HCT116 (cell line): ENCODE data around the gene LAMC2. TPM values are rescaled to one million over a fixed set of nuclear protein-coding genes. Genes with fewer than 3 reads are reported as not detected.
A peak's percentile ranks its signal among the peaks of the same experiment; 100 is the strongest.

Source experiments
- ATAC-seq: fragments of 200-7000 bp; cut with Tn5 transposase; 2 replicates; pipeline ENCODE4 v1.9.1; 2020; ENCODE audit warnings: mild to moderate bottlenecking, moderate library complexity
- BruUV-seq: library from RNA; stranded (reverse); fragments of 400-500 nt; replicated peaks from 2 replicates; lab custom pipeline; 2021; lab: Mats Ljungman, UMichigan
- CTCF ChIA-PET: fragments of 300-600 bp; sonication (Branson Sonifier 250); formaldehyde crosslinking; loops from one replicate; lab custom pipeline; 2021; ENCODE audit warnings: antibody characterized with exemption; lab: Charles Lee
- POLR2A ChIA-PET: fragments of 300-600, 350-600 bp; sonication (Branson Sonifier 250); formaldehyde crosslinking; loops from one replicate; lab custom pipeline; 2021; ENCODE audit warnings: antibody characterized with exemption; lab: Charles Lee
- RAD21 ChIA-PET, 2 experiments: fragments of 300-600 bp; sonication (Branson Sonifier 250); formaldehyde crosslinking; loops; one replicate each; lab custom pipeline; 2023; ENCODE audit warnings: low total read pairs in 2 of 2; ENCODE audit not compliant: uncharacterized antibody in 2 of 2, unreplicated experiment in 2 of 2, low non-redundant PET in 1 of 2; lab: Charles Lee
- DNase-seq: peaks from one replicate; pipeline ENCODE4 v3.0.0-alpha.2; 2010; ENCODE audit warnings: low read depth, low spot score
- H2AFZ ChIP-seq: fragments of 200-600 bp; shearing (Covaris generic), sonication (generic); 2 replicates; pipeline ENCODE4 v1.6.1; 2017; ENCODE audit warnings: low read depth, mixed run types, mixed read lengths, antibody characterized with exemption, low read length; ENCODE audit not compliant: poor library complexity, severe bottlenecking
- H3K27ac ChIP-seq: 2 replicates; pipeline ENCODE4 v1.5.1; 2012; ENCODE audit warnings: low read depth, low read length
- H3K27me3 ChIP-seq: fragments of 200-600 bp; sonication (generic); 2 replicates; pipeline ENCODE4 v1.6.1; 2016; ENCODE audit warnings: mixed run types, low read length, mixed read lengths; ENCODE audit not compliant: insufficient read depth
- H3K36me3 ChIP-seq, 2 experiments: fragments of 200-500 bp in 1 of 2; fragments of 200-600 bp in 1 of 2; sonication (Bioruptor generic) in 1 of 2; sonication (generic) in 1 of 2; 2 replicates each; pipeline versions ENCODE4 v1.5.1 to v1.6.1; 2014 to 2016; ENCODE audit warnings: low read length in 2 of 2, inconsistent platforms in 1 of 2, mixed read lengths in 1 of 2, mixed run types in 1 of 2; ENCODE audit not compliant: insufficient read depth in 2 of 2, control insufficient read depth in 1 of 2
- H3K4me1 ChIP-seq, 2 experiments: fragments of 200-600 bp in 1 of 2; sonication (generic) in 1 of 2; 2 replicates each; pipeline versions ENCODE4 v1.5.1 to v1.6.1; 2012 to 2017; ENCODE audit warnings: low read length in 2 of 2, inconsistent platforms in 1 of 2, mild to moderate bottlenecking in 1 of 2, mixed read lengths in 1 of 2, mixed run types in 1 of 2, moderate library complexity in 1 of 2; ENCODE audit not compliant: insufficient read depth in 2 of 2, control insufficient read depth in 1 of 2
- H3K4me2 ChIP-seq: fragments of 200-600 bp; sonication (generic); 2 replicates; pipeline ENCODE4 v1.6.1; 2017; ENCODE audit warnings: mixed run types, low read length, mixed read lengths
- H3K4me3 ChIP-seq, 2 experiments: fragments of 200-600 bp in 1 of 2; sonication (generic) in 1 of 2; replicated peaks in 1 of 2; 2 replicates each; pipeline ENCODE4 v1.5.1; 2011 to 2016; ENCODE audit warnings: low read length in 2 of 2, control low read depth in 1 of 2, low read depth in 1 of 2, mild to moderate bottlenecking in 1 of 2, mixed read lengths in 1 of 2, mixed run types in 1 of 2
- H3K79me2 ChIP-seq: fragments of 200-600 bp; sonication (generic); 2 replicates; pipeline ENCODE4 v1.6.1; 2017; ENCODE audit warnings: mild to moderate bottlenecking, mixed run types, low read length, moderate library complexity, mixed read lengths; ENCODE audit not compliant: insufficient read depth
- H3K9ac ChIP-seq: fragments of 200-600 bp; sonication (generic); 2 replicates; pipeline ENCODE4 v1.6.1; 2016; ENCODE audit warnings: low read length, mixed read lengths
- H3K9me2 ChIP-seq: fragments of 200-600 bp; sonication (generic), shearing (Covaris generic); 2 replicates; pipeline ENCODE4 v1.6.1; 2017; ENCODE audit warnings: mixed run types, mild to moderate bottlenecking, moderate library complexity; ENCODE audit not compliant: insufficient read depth
- H3K9me3 ChIP-seq, 2 experiments: fragments of 200-500 bp in 1 of 2; fragments of 200-600 bp in 1 of 2; sonication (Bioruptor generic) in 1 of 2; sonication (generic) in 1 of 2; 2 replicates each; pipeline ENCODE4 v1.6.1; 2014 to 2017; ENCODE audit warnings: low read length in 2 of 2, mixed read lengths in 2 of 2, inconsistent platforms in 1 of 2, low read depth in 1 of 2, mild to moderate bottlenecking in 1 of 2, mixed run types in 1 of 2, moderate library complexity in 1 of 2; ENCODE audit not compliant: control insufficient read depth in 1 of 2, insufficient read depth in 1 of 2
- H4K20me1 ChIP-seq: fragments of 200-600 bp; sonication (generic), shearing (Covaris generic); 2 replicates; pipeline ENCODE4 v1.6.1; 2017; ENCODE audit warnings: mixed run types, mild to moderate bottlenecking, moderate library complexity; ENCODE audit not compliant: insufficient read depth
- ATF3 ChIP-seq: IDR thresholded peaks from 2 replicates; pipeline ENCODE4 v1.6.1; 2012
- CBX3 ChIP-seq: IDR thresholded peaks from 2 replicates; pipeline ENCODE4 v1.6.1; 2012; ENCODE audit warnings: low read depth
- EGR1 ChIP-seq: IDR thresholded peaks from 2 replicates; pipeline ENCODE4 v1.6.1; 2012; ENCODE audit warnings: low read depth
- ELF1 ChIP-seq: IDR thresholded peaks from 2 replicates; pipeline ENCODE4 v1.6.1; 2012; ENCODE audit warnings: low read depth, borderline replicate concordance
- EZH2phosphoT487 ChIP-seq: fragments of 200-600 bp; IDR thresholded peaks from 2 replicates; pipeline ENCODE4 v1.6.1; 2018; ENCODE audit warnings: antibody characterized with exemption, borderline replicate concordance
- FOSL1 ChIP-seq: IDR thresholded peaks from 2 replicates; pipeline ENCODE4 v1.6.1; 2012; ENCODE audit warnings: low read depth
- MAX ChIP-seq: IDR thresholded peaks from 2 replicates; pipeline ENCODE4 v1.6.1; 2012
- POLR2A ChIP-seq: IDR thresholded peaks from 2 replicates; pipeline ENCODE4 v1.7.0; 2011; ENCODE audit warnings: borderline replicate concordance; ENCODE audit not compliant: insufficient read depth, insufficient read length; ENCODE audit errors: extremely low read depth
- POLR2AphosphoS5 ChIP-seq: IDR thresholded peaks from 2 replicates; pipeline ENCODE4 v1.6.1; 2011; ENCODE audit warnings: mild to moderate bottlenecking, low read depth, low read length, moderate library complexity
- RAD21 ChIP-seq: IDR thresholded peaks from 2 replicates; pipeline ENCODE4 v1.6.1; 2012; ENCODE audit warnings: low read depth, mild to moderate bottlenecking
- REST ChIP-seq: IDR thresholded peaks from 2 replicates; pipeline ENCODE4 v1.6.1; 2012; ENCODE audit warnings: low read depth
- SIN3A ChIP-seq: IDR thresholded peaks from 2 replicates; pipeline ENCODE4 v1.6.1; 2012; ENCODE audit warnings: low read depth
- SP1 ChIP-seq: IDR thresholded peaks from 2 replicates; pipeline ENCODE4 v1.6.1; 2012; ENCODE audit warnings: low read depth
- SRF ChIP-seq: IDR thresholded peaks from 2 replicates; pipeline ENCODE4 v1.6.1; 2012; ENCODE audit warnings: low read depth
- TCF7L2 ChIP-seq: IDR thresholded peaks from 2 replicates; pipeline ENCODE4 v1.7.0; 2011; ENCODE audit warnings: borderline replicate concordance, inconsistent platforms; ENCODE audit not compliant: insufficient read depth, insufficient read length; ENCODE audit errors: extremely low read depth
- YY1 ChIP-seq: IDR thresholded peaks from 2 replicates; pipeline ENCODE4 v1.6.1; 2011; ENCODE audit warnings: low read length, low read depth, moderate library complexity, mild to moderate bottlenecking; ENCODE audit not compliant: insufficient replicate concordance; ENCODE audit errors: extremely low read depth
- ZNF274 ChIP-seq: fragments of 200-500 bp; sonication (Bioruptor generic); IDR thresholded peaks from 2 replicates; pipeline ENCODE4 v1.6.1; 2014; ENCODE audit warnings: mild to moderate bottlenecking, low read depth, low read length, inconsistent platforms
- intact Hi-C: fragments of 100-400 bp; cut with micrococcal nuclease; formaldehyde crosslinking; loops from 2 replicates; pipeline ENCODE4 v1.10.0; 2022
- total RNA-seq: library from RNA; stranded (reverse); gene quantifications from one replicate; pipeline ENCODE4 v1.2.1, GENCODE V29; 2021; ENCODE audit not compliant: unreplicated experiment

The LAMC2 gene
- total RNA-seq, 1 experiment from 2014 or later = 22.2 TPM

- no peak for ATAC-seq
- peaks cover 32 to 59% of the 10 kb centered on the region in 2 experiments for H3K4me1 ChIP-seq
- H3K79me2 ChIP-seq = no peaks in the 10 kb centered on the region
- ChIA-PET CTCF (no interaction called here), RAD21 (no interaction called here), POLR2A (no interaction called here)
- no TSS peak for BruUV-seq
- H3K4me3 ChIP-seq = no peak overlapping the region
- no peaks in the 10 kb centered on the region for H3K9me3 ChIP-seq
- no peaks in the 10 kb centered on the region for H4K20me1 ChIP-seq
- intact Hi-C loops = no loop called here
- no peak for DNase-seq
- TF ChIP-seq YY1 = no peak
- TF ChIP-seq ELF1 = no peak
- no peak for TF ChIP-seq FOSL1
- TF ChIP-seq POLR2AphosphoS5 = no peak
- no peak for TF ChIP-seq REST
- TF ChIP-seq CBX3 = no peak
- peak overlapping the region; percentile 71 for H3K4me2 ChIP-seq
- peak overlapping the region; percentile 52 for H2AFZ ChIP-seq
- no peaks in the 10 kb centered on the region for H3K36me3 ChIP-seq
- H3K9ac ChIP-seq = peak overlapping the region; percentile 39
- H3K9me2 ChIP-seq = no peaks in the 10 kb centered on the region
- no peaks in the 10 kb centered on the region for H3K27me3 ChIP-seq
- peak overlapping the region; percentile 54; the same call in 1 of the 2 replicates for H3K27ac ChIP-seq
Measured at GRCh38 chr1:183164963-183165362, 21.1 kb upstream of the LAMC2 start.

- no peaks in the 10 kb centered on the region for H3K9me3 ChIP-seq
- ChIA-PET RAD21 (no interaction called here), CTCF (no interaction called here), POLR2A (no interaction called here)
- ATAC-seq (no peak), DNase-seq (no peak)
- no peaks in the 10 kb centered on the region for H4K20me1 ChIP-seq
- H3K9me2 ChIP-seq = no peaks in the 10 kb centered on the region
- intact Hi-C loops = no loop called here
- peak overlapping the region; percentile 39 for H3K9ac ChIP-seq
- H2AFZ ChIP-seq = peak overlapping the region; percentile 52
- H3K4me2 ChIP-seq = peak overlapping the region; percentile 71
- no TSS peak for BruUV-seq
- H3K36me3 ChIP-seq = no peaks in the 10 kb centered on the region
- no peaks in the 10 kb centered on the region for H3K27me3 ChIP-seq
- peaks cover 30 to 54% of the 10 kb centered on the region in 2 experiments for H3K4me1 ChIP-seq
- no peak overlapping the region for H3K27ac ChIP-seq
- no peaks in the 10 kb centered on the region for H3K79me2 ChIP-seq
- H3K4me3 ChIP-seq = no peak overlapping the region
- TF ChIP-seq TCF7L2 = no peak
- TF ChIP-seq SP1 = no peak
- no peak for TF ChIP-seq SIN3A
- no peak for TF ChIP-seq EZH2phosphoT487
- no peak for TF ChIP-seq ZNF274
- TF ChIP-seq ELF1 = no peak
- TF ChIP-seq EGR1 = no peak
- no peak for TF ChIP-seq RAD21
- no peak for TF ChIP-seq SRF
- no peak for TF ChIP-seq YY1
- no peak for TF ChIP-seq POLR2A
- no peak for TF ChIP-seq MAX
- TF ChIP-seq ATF3 = no peak
Measured at GRCh38 chr1:183165456-183165855, 20.6 kb upstream of the LAMC2 start.
